Measurements from ENCODE around the gene NEO1.
A peak's percentile ranks its signal among the peaks of the same experiment; 100 is the strongest.

Gene NEO1, protein sequence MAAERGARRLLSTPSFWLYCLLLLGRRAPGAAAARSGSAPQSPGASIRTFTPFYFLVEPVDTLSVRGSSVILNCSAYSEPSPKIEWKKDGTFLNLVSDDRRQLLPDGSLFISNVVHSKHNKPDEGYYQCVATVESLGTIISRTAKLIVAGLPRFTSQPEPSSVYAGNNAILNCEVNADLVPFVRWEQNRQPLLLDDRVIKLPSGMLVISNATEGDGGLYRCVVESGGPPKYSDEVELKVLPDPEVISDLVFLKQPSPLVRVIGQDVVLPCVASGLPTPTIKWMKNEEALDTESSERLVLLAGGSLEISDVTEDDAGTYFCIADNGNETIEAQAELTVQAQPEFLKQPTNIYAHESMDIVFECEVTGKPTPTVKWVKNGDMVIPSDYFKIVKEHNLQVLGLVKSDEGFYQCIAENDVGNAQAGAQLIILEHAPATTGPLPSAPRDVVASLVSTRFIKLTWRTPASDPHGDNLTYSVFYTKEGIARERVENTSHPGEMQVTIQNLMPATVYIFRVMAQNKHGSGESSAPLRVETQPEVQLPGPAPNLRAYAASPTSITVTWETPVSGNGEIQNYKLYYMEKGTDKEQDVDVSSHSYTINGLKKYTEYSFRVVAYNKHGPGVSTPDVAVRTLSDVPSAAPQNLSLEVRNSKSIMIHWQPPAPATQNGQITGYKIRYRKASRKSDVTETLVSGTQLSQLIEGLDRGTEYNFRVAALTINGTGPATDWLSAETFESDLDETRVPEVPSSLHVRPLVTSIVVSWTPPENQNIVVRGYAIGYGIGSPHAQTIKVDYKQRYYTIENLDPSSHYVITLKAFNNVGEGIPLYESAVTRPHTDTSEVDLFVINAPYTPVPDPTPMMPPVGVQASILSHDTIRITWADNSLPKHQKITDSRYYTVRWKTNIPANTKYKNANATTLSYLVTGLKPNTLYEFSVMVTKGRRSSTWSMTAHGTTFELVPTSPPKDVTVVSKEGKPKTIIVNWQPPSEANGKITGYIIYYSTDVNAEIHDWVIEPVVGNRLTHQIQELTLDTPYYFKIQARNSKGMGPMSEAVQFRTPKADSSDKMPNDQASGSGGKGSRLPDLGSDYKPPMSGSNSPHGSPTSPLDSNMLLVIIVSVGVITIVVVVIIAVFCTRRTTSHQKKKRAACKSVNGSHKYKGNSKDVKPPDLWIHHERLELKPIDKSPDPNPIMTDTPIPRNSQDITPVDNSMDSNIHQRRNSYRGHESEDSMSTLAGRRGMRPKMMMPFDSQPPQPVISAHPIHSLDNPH (N-terminal part only)

DNA sequence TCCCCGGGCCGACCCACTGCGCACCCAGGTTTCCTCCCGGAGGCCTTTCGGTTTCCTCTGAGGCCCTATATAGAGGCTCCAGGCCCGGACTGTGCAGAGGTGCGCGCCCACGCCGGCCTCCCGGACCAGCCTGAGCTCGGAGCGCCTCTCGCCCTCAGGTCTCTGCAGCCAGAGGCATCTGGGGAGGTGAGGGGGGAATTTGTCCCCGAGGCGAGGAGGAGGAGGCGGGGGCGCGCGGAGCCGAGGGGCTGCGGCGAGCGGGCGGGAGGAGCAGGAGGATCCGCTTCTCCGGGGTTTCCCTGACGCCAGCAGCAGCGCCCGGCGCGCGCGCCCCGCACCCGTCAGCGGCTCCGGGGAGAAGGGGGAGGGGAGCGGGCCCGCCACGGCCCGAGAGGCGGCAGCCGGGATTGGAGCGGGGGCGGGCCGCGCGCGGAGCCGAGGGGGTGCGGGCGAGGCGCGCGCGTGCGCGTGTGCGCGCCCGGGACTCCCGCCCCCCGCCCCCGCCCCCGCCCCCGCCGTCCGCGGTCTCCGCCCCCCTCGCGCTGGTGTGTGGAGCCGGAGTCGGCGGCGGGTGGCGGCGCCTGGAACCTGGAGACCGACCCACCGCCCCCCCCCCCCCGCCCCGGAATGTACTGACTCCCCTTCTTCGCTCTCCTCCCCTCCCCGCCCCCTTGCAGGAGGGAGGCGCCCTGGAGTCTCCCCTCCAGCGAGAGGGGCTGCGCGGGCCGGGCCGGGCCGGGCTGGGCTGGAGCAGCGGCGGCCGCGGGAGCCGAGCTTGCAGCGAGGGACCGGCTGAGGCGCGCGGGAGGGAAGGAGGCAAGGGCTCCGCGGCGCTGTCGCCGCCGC lies at the start of gene NEO1:
Gene NEO1, plus strand, starts transcription at position 657 of the 846 bp plus-strand sequence. CDS start 213 bp downstream, outside the sequence.
- DNase-seq, result peak; percentile 81

DNA sequence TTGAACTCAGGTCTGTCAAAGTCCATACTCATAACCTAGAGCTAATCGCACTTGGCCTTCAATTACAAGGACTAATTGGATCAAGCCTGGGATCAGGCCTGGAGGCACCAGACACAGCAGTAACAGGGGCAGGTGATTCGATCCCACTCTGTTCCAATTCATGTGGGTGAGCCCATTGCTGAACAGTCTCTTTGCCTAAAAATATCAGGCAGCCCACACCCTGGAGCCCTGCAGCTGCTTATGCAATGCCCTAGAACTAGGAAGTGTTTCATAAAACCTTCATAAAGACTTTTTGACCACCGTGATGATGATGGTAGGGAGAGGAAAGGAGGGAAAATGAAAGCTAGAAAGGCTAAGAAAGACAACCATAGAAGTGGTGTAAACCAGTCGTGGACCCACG lies 47.8 kb upstream of the NEO1 start:
- DNase-seq, result no peak

DNA sequence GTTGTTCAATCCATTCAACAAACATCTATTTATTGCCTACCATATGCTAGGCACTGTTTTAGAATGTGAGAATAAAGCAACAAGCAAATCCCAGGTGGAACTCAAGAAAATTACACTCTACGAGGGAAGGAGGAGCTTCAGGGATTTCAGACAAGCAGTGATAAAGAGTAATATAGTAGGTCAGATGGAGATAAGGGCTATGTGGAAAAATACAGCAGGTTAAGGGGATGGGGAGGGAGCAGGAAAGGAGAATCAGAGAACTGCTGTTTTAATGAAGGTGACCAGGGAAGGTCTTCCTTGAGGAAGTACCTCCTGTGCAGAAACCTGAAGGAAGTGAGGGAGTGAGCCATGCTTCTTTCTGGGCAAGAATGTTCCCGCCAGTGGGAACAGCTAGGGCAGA lies 47.2 kb upstream of the NEO1 start:
- DNase-seq, result no peak

DNA sequence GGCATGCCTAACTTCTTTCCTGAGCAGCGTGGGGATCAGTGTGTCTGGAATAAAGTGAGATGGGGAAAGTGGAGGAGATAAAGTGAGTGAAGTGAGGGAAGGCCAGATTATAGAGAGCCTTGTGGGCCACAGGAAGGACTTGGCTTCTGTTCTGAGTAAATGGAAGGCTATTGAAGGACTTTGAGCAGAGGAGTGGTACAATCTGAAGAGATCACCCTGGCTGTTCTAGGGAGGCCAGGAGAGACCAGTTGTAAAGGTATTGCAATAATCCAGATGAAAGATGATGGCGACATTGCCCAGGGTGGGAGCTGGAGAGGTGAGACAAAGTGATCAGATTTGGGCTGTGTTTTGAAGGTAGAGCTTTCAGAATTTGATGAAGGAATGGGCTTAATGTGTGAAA lies 46.8 kb upstream of the NEO1 start:
- DNase-seq, result no peak

- no peak for DNase-seq
These were observed 45.7 kb upstream of the NEO1 start for GRCh38 chr15:73006523-73006922.

DNA sequence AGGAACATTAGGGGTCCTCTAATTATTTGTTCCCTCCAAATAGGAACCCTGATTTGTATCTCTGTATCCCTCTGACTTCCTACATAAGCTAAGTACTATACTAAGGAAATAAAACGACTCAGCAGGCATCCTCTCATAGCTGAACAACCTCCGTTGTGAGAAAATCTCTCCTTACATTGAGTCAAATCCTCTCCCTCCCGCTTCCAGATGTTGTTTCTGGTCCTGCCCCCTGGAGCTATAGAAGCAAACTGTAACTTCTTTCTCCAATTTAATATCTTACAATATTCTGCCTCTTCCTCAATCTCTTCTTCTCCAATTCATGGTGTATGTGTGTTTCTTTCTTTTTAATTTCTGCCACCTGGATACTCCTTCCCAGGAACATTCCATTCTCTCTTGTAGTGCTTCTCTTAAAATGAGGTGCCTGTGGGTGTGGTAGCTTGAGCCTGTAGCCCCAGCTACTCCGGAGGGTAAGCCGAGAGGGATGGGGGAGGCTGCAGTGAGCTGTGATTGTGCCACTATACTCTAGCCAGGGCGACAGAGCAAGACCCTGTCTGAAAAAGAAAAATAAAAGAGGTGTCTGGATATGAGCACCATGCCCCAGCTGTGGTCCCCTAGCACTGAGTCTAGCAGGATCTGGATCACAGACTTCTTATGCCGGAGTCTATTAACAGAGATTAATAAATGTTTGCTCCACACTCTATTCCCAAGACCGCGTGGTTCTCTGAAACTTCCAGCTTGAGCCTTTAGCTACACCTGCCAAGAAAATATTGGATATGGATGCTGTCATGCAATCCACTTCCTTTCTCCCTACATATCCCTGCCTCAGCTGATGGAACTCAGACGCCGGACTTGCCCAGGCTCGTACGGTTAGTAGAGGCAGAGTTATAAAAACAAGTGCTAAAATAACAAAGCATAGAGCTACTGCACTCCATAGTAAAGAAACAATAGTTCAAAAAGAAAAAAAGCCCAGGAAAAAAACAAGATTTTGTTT lies 42.9 kb upstream of the NEO1 start:
- no peak for DNase-seq

GRCh38 chr15:73010154-73011152 lies 41.8 kb upstream of the NEO1 start:
- no peak for DNase-seq

GRCh38 chr15:73014904-73015303 lies 37.4 kb upstream of the NEO1 start:
- no peak for DNase-seq

DNA sequence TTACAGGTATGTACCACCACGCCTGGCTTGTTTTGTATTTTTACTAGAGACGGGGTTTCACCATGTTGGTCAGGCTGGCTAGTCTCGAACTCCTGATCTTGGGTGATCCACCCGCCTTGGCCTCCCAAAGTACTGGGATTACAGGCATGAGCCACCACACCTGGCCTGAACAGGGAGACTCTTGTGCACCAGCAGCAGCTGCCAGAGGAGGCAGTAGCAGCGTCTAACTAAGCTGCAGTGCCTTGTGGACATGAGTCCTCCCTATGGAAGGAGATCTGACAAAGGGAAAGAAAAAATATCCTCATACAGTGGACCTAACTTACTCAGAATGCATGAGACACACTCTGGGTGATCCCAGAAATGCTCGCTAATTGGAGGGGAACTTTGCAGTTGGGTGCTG lies 36.8 kb upstream of the NEO1 start:
- no peak for DNase-seq

DNA sequence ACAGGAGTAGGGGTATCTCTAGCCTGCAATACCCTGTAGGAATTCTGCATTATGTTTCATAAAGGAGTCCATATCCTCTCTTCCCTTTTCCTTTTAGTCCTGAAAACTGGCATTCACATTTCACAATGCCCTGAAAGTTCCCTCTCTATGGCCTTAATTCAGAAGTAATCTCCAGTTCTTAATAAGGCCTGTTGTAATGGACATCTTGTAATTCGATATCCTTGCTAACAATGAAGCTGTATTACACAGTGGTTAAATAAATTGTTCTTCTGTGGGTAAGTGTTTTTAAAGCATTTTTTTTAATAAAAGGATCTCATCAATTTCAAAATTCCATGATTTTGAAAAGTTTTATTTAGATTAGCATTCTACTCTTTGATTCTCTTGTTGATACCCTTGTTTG lies 34.3 kb upstream of the NEO1 start:
- DNase-seq, result no peak

DNA sequence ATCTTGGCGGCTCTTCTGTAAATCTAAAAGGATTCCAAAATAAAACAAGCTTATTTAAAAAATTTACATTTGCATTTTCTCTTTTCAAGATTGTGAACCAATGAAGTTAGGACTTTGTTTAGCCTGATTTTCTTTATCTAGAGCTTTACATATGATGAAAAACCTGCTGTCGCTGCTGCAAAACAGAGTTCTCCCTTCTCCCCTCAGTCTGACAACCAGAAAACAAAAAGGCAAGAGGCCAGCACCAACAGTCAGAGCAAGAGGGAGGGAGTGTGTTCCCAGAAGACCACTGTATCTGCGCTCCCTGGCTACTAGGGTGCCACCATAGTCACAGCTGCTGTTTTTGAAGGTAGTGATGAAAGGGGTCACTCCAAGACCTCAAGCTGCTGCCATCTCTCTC lies 33.1 kb upstream of the NEO1 start:
- no peak for DNase-seq

- DNase-seq, result no peak
These were observed 32.6 kb upstream of the NEO1 start for GRCh38 chr15:73019601-73020146.

DNA sequence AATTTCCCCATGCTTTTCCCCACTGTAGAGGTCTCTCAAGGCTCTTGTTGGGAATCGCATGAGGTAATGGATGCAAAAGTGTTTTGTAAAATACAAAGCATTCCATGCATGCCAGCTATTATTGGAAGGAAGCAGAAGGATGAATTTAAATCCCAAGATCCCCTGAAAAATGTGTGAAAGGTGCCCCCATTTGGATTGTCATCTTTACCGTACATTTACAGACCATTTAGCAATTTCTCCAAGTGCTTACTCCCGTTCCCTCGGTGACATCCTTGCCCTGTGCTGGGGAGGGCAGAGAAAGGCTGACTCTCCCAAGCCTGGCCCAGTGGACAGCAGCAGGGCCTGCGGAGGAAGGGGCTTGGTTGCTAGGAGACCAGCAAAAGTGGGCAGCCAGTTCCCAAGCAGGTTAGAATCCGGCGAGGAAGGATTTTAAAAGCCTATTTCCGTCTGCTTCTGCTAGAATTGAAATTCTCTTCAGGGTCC lies 31.1 kb upstream of the NEO1 start:
- no peak for DNase-seq

GRCh38 chr15:73022161-73022560 lies 30.1 kb upstream of the NEO1 start:
- no peak for DNase-seq

- DNase-seq, result no peak
These were observed 29.2 kb upstream of the NEO1 start for GRCh38 chr15:73023071-73023470.

DNA sequence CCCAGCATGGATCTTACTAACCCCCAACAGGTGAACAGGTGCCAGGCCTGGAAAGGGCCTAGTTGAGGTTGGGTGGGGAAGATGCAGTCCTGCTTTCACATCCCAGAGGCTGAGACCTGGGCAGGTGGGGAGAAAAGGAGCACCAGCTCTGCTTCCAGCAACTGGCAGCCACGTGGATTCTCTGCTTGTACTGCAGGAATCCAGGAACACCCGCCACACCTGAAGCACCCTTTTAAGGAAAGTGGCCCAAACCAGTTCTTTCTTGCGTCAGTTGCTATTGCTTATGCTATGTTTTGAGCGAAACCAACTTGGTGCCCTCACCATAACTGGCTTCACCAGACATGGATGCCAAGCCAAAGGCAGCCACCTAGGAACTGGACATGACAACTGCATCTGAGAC lies 28.1 kb upstream of the NEO1 start:
- no peak for DNase-seq

GRCh38 chr15:73026511-73027054 lies 25.7 kb upstream of the NEO1 start:
- no peak for DNase-seq

DNA sequence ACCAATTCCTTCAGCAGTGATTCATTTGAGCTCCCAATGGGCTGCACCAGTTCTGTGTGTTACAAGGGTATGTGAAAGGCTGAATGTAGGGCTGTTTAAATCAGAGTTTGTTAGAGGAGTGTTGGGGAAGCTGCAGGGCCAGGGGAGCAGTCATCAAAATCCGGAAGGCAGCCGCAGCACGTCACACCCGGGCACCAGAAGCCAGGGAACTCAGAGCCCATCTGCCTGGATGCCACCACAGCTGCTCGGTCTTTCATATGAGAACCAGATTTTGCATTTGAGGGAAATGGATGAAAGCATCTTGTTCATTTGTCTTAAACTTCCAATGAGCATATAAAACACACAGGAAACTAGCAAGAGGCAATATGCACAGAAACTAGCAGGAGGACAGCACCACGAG lies 24.2 kb upstream of the NEO1 start:
- DNase-seq, result no peak
